LoVo (cell line): Measurements from ENCODE around the gene CELF2.

ENCODE experiments used
- DNase-seq: peaks from one replicate; pipeline ENCODE4 v3.0.0-alpha.2; 2016; ENCODE audit warnings: low spot score

Gene CELF2

DNA sequence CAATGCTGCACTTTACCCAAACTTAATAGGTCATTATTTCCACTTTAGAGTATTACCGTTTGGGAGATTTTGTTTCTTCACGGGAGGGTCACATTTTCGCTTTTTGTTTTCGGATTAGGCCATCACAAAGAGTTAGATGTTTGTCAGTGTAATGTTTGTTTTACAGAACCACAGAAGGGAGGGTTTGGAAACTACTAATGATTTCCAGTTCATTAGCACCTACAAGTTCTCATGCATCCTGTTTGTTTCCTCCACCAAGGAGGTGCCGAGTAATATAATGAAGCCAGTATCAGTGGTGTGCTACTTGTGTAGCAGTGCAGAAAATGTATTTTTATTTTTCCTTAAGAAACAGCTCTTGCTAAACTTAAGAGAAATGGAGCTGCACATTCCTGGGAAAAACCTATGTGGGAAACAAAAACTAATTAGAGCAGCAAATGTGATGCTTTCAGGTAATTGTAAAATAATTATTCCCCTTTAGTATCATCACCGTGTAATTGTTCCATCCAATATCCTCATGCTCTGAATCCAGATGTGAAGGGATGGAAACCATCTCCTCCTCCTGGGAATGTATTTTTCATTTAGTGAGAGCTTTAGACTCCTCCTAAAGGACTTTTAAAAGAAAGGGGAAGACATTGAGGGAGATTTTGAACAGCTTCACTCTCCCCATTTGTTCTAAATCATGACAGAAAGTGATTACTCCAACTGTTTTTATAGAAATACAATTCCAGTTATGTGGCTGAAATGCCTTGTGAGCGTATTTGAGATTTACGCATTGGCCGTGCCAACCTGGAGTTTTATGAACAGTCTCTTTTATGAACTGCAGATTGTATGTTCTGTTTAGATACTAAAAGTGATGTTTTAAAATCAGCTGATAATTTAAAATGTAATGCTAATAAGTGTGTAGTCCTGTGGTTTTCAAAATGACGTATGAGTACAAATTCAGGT, 5.6 kb downstream of the CELF2 start:
- DNase-seq = no peak

DNA sequence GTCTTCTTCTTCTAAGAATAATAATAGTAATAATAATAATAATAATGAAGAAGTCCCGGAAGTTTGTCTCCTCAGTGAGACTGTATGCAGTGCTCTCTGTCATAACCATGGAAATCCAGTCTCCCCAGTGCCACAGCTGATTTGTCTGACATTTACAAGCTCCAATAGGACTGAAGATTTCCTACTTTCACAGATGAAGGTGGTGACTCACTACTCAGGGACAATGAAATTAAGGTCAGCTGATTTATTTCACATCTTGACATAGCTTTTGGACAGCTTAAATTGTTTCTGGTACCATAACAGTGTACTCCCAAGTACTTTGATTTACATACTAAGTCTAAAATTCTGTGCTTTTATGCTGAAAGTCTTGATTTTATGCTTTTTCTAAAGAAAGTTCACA, 6.9 kb downstream of the CELF2 start:
- DNase-seq = no peak

DNA sequence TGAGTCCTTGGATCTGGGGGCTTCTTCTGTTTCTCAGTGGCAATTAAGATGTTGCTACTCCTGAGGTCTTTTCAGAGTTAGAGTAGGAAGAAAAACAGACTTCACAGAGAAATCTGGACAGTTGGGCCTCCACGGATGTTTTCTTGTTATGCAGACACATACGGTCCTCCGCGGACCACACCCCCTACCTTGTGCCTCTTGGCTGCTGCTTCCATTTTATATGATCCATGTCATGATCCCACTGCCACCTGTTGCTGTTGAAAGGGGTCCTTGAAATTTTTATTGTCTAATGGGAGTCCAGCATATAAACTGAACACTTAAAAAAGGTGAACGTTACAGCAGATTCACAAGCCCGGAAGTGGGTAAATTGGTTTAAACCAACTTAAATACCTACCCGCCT, 8.3 kb downstream of the CELF2 start:
- DNase-seq = no peak

DNA sequence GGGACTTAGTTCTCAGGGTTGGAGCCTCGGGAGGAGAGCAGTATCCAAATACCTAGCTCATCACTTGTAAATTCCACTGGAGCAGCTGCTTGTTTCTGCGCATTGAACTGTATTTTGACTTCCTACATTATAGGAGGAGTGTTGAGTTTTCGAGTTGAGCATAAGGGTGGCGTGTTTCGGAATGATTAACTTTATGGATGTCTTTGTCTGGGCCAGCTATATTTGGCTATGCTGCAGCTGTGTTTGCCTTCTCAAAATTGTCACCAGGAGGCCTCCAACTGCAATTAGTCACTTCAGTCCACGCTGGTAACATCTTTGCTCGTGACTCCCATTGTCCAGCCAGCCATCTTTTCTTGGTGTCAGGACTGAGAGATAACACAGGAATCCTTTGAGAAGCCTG, 9.1 kb downstream of the CELF2 start:
- DNase-seq = no peak

DNA sequence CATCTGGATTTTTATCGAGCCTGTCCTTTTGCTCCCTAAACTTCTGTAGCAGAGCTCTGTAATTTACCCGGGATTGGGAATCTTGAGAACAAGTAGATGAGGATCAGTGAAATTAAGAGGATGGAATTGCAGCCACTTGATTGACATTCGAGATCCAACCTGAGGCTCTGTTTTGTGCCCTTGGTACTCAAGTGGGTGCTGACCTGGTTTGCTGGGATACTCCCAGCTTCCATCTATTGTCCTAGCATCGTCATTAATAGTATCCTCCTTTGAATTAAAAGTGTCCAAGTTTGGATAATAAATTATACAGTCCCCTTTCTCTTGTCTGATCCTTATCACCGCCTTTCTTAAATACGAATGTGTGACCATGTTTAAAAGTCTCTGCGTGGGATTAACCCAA, 17.1 kb downstream of the CELF2 start:
- DNase-seq = no peak

DNA sequence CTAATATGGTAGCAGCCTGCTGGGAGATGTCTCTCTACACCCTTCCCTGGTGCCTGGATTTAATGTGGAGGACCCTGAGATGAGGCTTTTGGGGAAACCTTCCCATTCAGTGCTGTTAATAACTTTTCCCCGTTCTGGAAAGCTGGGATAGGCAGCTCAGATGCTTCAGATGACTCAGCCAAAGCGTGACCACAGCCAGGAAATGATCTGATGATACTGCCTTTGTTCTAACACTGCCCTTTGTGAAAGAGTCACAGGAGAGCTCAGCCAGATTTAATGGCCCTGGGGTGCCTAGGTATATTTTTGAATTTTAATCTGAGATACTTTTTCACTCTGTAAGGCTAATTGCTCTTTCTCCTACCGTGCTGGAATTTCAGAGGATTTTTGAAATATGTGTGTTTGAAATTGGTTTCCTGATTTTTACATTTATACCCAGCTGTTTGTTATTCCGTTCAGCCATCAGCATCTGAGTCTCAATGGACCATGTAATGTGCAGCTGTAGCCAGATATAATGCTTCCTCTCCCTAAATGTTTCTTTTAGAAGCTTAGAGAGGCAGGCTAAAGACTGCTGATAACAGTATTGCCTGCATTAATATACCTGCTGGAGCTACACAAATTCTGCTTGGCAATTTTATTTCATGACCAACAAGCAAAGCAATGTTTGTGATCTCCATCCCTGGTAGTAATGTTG, 17.8 kb downstream of the CELF2 start:
- peak; percentile 22 for DNase-seq

DNA sequence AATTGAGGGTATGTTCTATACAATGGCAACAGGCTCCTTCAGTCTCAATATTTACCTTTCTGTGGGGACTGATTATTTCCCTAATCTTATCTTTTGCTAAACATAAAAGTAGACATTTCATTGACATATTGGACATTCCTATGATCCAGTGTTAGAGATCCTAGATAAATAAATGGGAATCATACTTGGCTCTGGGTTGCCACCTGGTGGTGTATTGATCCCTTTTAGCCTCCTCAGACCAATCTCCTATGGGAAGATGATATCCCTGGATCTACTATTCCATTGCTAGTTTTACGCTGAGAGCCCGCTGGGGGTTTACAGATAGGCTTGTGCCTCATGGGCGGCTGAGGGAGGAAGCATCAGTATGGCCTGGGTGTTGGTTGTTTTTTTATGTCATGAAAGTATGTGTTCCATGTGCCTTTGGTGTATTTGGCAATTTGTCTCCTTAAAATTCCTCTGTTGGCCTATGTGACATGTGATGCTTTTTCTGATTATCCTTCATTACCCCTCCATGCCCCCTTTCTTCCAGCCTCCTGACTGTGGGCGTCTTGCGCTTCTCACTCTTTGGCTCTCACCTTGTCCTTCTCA, 18.8 kb downstream of the CELF2 start:
- peak; percentile 19 for DNase-seq

DNA sequence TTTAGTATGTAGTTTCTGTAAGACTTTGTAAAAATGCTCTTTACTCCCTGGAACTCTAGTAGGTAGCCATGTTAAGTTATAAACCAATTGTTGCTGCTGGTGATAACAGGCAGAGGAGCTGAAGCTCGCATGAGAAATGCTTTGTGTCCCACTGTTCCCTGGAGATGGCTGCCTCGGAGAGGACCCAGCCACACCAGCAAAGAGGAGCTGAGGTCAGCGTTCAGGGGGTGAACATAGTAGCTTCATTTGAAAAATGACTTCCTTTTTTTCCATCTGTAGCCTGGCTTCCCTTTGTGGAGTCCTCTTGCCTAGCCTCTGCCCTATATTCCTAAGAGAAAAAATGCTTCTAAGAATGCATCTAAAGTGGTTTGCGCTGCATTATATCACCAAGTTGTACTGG, 20.3 kb downstream of the CELF2 start:
- no peak for DNase-seq

DNA sequence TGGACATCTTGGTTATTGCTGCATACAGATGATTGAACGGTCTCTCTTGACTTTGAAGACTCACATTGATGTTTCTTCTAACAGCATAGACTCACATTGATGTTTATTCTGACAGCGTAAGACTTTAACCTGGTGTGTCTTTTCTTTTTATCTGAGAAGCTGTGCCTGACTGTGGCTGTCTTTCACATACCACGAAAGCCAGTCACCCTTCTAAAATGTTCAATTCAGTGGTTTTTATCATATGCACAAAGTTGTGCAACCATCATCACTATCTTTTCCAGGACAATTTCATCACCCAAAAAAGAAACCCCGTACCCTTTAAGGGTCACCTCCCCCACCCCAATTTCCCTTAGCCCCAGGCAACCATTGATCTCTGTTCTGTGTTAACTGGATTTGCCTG, 24.7 kb downstream of the CELF2 start:
- no peak for DNase-seq

DNA sequence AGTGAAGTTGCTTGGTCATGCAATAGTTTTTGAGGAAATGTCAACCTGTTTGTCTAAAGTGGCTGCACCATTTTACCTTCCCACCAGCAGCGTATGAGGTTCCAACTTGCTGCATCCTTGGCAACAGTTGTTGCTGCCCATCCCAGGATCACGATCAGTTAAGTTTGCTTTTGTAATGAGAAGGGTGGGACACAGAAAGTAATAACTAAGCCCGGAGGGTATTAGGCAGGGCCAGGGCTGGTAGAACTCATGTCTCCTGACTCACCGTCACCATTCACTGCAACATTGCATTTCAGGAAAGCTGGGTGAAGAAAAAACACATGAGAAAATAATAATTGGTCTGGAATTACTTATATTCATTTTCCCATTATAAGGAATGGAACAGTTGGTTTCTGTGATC, 25.4 kb downstream of the CELF2 start:
- no peak for DNase-seq

DNA sequence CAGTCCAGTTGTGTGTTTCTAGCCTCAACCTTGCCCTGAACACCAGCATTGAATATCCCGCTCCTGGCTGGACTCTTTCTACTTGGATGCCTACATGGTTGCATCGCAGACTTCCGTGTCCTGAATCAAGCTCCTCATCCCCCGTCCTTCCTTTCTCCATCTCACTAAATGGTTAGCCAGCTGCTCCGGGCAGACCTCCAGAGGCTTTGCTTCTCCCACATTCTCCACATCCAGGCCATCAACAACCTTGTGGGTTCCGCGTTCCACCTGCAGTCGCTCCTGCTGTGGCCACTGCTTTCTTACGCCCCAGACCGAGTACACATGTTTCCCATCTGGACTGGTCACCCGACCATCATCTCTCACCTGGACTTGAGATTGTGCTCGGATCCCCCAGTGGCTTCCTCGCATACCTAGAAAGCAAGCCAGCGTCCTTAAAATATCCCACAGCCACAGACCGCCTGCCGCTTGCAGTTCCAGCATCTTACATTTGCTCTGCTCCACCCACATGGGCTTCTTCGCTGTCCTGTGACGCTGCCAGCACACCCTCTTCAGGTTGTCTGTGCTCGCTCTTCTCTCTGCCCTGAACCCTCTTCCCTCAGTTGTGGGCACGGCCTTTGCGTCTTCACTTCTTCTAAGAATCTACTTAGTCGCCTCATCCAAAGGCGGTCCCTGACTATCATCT, 25.9 kb downstream of the CELF2 start:
- DNase-seq = no peak

DNA sequence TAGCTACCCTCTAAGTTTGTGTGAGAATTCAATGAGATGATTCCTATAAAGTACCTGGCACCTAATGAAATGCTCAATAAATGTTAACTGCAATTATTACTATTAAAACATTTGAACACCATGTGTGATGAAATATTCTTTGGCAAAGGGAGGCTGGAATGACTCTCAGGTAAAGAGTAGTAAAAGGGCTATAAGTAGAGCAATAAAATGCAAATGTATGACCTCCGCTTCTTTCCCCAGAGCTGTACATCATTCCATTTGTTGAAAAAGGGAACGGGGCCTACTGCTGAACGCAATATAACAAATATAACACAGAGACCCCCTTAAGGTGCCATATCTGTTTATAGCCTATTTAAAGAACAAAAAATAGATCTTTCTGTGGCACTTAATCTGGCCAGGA, 27.8 kb downstream of the CELF2 start:
- no peak for DNase-seq

DNA sequence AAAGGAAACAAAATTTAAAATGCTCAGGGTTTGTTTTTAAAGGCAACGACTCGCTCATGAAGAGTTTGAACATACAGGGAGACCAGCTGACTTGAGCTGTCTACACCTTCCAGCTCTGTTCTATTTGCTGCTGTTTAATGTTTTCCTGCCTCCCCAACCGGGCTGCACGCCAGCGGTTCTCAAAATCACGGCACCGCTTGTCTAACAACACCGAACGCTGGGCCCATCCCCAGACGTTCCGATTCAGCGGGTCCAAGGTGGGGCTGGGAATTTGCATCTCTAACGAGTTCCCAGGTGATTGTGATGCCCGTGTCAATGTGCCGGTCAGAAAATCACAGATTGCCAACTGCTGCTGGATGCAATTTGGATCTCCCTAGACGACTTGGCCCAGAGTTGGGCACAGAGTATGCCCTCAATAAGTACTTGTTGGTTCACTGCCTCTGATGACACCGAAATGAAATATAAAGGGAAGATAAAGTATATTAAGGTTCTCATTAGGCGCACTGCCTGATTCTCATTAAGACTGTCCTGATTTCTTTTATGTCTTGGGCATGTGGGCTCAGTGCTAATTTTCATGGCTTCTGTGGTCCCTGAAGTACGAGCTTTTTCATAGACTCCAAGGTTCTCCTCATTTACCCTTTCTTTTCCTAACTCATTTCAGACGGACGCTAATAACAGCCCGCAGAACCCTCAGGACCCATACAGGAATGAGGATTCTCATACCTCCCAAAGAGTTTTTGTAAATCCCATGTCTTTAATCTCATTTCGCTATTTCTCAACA, 28.5 kb downstream of the CELF2 start:
- no peak for DNase-seq

DNA sequence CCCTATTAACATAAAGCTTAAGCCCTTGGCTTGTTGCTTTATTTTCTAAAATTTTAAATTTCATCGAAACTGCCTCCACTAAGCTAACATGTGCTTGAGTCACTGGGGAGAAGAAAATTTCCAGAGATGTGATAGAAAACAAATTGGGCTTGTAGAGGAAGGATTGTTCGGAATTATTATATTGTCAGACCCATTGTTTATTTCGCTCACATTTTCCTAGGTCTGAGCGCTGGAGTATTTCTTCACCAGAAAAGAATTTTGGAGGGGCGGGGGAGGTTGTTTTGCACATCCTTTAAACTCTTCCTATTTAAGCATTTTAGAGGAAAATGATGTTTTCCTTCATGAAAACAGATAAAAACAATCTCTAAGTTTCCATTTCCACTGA, 29.1 kb downstream of the CELF2 start:
- no peak for DNase-seq

DNA sequence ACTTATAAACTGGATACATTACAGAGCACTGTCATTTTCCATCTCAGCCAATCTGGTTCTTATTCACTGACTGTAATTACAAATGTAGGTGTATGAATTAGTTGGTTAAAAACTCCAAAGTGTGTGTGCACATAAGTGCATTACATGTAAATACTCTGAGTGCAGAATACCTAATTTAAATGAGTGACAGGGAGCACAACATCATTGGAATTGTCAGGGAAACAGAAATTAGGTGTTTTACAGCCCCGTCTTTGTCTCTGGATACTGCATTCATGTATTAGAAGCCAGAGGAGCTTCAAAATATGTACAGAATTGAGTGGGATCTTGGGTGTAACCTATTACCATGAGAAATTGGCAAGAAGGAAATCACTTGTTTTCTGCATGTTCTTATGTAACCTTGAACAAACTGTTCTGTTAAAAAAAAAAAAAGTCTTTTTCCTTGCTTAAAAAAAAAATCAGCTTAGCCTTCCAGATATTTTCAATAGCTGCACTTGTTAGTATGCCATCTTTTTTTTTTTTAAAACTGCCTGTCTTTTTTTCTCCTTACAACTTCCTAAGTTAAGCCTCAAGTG, 31.1 kb downstream of the CELF2 start:
- no peak for DNase-seq

DNA sequence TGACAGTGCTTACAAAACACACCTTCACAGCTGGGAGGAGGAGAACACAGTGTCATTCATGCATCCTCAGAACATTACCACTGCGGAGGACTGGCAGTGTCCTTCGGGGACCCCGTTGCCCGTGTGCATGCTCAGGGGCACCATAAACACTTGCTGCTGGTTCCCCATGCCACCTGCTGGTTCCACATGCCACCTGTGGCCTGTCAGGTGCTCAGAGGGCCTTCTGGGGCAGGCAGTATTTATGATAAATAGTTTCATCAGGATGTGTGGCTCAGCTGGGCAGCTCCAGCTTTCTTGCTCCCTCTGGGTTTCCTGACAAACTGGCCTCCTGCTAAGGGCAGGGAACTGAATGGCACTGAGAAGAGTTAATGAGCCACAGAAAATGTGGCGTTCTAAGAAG, 32.1 kb downstream of the CELF2 start:
- DNase-seq = no peak

DNA sequence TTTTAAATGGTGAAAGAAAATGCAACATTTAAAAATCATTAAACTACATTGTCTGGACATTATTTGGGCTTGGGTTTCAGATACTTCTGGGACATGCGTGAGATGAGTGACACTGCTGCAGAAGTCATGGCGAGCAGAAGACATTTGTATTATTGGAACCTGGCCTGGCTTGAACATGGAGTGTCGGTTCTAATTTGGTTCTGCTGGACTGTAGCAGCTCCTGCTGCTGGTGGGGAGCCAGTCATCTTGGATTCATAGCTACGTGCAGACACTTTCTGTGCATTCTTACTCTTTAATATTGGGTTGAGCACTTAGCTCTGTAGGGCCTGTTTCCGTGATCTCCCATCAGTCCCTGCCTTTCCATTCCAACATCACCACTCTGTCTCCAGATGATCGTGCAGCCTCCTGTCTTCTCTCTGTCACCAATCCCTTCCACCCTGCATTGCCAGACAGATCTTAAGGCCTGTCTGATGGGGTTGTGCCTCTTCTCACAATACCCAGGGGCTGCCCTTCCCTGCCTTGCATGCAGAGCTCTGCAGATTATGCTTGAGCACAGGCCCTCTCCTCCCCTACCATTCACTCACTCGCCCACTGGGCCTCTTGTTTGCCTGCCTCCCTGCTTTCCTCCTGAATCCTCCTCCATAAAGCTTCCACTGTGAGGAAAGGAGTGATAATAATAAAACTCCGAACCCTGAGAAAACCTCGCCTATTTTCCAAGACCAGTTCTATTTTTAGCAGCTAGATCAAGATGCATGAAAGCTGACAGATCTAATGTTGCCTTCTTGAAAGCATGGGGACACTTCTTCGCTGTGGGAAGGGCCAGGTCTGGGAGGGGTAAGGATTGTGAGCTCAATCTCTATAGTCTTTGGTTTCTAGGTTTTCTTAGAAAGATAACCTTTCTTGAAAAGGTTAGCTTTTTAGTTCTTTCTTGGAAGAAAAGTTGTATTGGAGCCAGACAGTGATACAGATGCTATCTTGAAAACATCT, 32.9 kb downstream of the CELF2 start:
- DNase-seq = no peak

DNA sequence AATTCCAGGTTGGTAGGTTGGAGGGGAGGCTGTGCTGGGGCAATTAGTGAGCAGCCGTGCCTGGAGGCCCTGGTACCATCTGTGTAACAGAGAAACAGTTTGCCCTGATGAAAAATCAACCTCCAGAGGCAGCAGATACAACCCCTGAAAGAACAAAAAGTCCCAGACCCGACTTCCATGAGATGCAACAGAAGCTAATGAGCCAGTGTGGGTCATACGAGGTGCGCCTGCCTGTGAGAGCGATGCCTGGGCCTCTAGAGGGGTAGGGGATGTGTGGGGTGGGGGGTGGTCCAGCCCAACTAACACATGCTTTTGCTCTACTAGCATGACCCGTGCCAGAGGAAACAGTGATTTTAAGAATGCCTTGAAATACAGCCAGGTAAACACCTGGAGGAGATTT, 39.3 kb downstream of the CELF2 start:
- DNase-seq = no peak

DNA sequence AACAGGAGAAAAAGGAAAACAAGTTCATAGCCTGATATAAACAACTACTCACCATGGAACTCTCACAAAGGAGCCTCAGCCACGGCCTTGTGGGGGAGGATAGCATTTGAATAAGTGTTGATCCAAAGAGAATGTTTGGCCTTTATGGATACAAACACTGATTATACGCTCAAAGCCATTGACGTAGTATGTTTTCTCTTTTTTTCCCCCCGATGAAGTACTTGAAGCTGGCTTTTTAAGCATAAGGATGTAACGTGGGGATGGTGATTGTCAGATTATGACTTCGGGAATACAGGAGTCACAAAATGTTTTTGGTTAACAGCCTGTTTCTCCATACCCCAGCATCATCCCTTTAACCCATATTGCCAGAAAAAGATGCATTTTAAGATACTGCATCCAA, 39.8 kb downstream of the CELF2 start:
- no peak for DNase-seq

DNA sequence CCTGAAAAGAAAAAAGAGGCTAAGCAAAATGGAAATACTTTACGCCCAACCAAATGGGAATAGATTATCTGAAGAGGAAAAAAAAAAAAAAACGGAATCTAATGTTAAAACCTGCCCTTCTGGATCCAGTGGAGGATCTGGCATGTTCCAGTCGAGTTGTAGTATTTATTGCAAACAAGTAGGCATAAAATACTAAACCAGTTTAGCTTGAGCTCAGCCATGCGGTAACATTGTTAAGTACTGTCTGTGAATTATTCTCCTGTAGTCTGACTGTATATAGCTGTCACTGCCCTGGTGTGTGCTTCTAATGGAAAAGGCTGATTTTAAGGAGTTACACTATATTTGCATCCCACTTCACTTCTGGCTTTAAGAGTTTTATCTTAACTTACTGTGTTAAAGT, 40.3 kb downstream of the CELF2 start:
- no peak for DNase-seq
